Natural killer cell (primary cell): ENCODE measurements around the gene BLOC1S5. TPM values are rescaled to one million over a fixed set of nuclear protein-coding genes. Genes with fewer than 3 reads are reported as not detected.

Source experiments
- ATAC-seq, 3 donors: fragments of 150-1000 bp in 2 of 3; fragments of 200-7000 bp in 1 of 3; cut with Tn5 transposase; 1 replicate in 1 of 3; 2 replicates in 2 of 3; pipeline ENCODE4 v1.10.0; 2021; ENCODE audit warnings: mild to moderate bottlenecking in 2 of 3, moderate library complexity in 2 of 3
- DNase-seq, 2 donors: peaks; one replicate each; pipeline versions ENCODE4 v3.0.0 to v3.0.0-alpha.2; 2013 to 2021; ENCODE audit warnings: mixed read lengths in 1 of 2
- H3K27ac ChIP-seq: one replicate; pipeline ENCODE4 v1.5.1; 2013; ENCODE audit warnings: mild to moderate bottlenecking, low read length
- H3K27me3 ChIP-seq: one replicate; pipeline ENCODE4 v1.6.1; 2013; ENCODE audit warnings: low read length; ENCODE audit not compliant: control insufficient read depth, insufficient read depth
- H3K36me3 ChIP-seq: one replicate; pipeline ENCODE4 v1.6.1; 2013; ENCODE audit warnings: low read length; ENCODE audit not compliant: control insufficient read depth, insufficient read depth
- H3K4me1 ChIP-seq: one replicate; pipeline ENCODE4 v1.6.1; 2013; ENCODE audit warnings: low read length; ENCODE audit not compliant: control insufficient read depth, insufficient read depth
- H3K4me3 ChIP-seq: one replicate; pipeline ENCODE4 v1.5.1; 2013; ENCODE audit warnings: low read length
- H3K9me3 ChIP-seq: one replicate; pipeline ENCODE4 v1.6.1; 2013; ENCODE audit warnings: low read length; ENCODE audit not compliant: control insufficient read depth, insufficient read depth
- H3K27ac Mint-ChIP-seq, 2 donors: one replicate each; pipeline ENCODE4 v1.8.0; 2022; ENCODE audit warnings: mild to moderate bottlenecking in 2 of 2, mixed read lengths in 2 of 2, moderate library complexity in 1 of 2
- H3K27me3 Mint-ChIP-seq, 2 donors: one replicate each; pipeline ENCODE4 v1.8.0; 2022; ENCODE audit warnings: low read depth in 2 of 2, mixed read lengths in 2 of 2
- H3K36me3 Mint-ChIP-seq: one replicate; pipeline ENCODE4 v1.8.0; 2022; ENCODE audit warnings: mixed read lengths
- H3K4me1 Mint-ChIP-seq, 2 donors: one replicate each; pipeline ENCODE4 v1.8.0; 2022; ENCODE audit warnings: mixed read lengths in 2 of 2
- H3K4me3 Mint-ChIP-seq: one replicate; pipeline ENCODE4 v1.8.0; 2022; ENCODE audit warnings: mild to moderate bottlenecking, moderate library complexity, mixed read lengths
- H3K9me3 Mint-ChIP-seq, 2 donors: one replicate each; pipeline ENCODE4 v1.8.0; 2022; ENCODE audit warnings: mixed read lengths in 2 of 2
- WGBS: methylation state at CpG from one replicate; pipeline ENCODE4 v1.1.7; 2013; ENCODE audit warnings: missing lambda C conversion rate; ENCODE audit not compliant: insufficient coverage; 5-methylcytosine and 5-hydroxymethylcytosine counted together
- intact Hi-C: fragments of 100-400 bp; cut with micrococcal nuclease; formaldehyde crosslinking; loops from one replicate; pipeline ENCODE4 v1.14.2; 2022
- total RNA-seq, 4 donors: library from RNA; stranded (reverse); fragments of 120-200 nt in 1 of 4; gene quantifications; one replicate each; pipeline versions ENCODE4 v1.2.3 to v1.2.4, GENCODE V29; 2013 to 2022
- TF ChIP-seq, protein P1 (sequence below): fragments of 200-600 bp; IDR thresholded peaks from one replicate; pipeline ENCODE4 v1.8.0; 2022; ENCODE audit warnings: antibody characterized with exemption

Gene BLOC1S5
- total RNA-seq, 3 donors from 2014 or later (not counting 1 experiment from before 2014, with no cell fraction given): 11.2 to 15.9 (median 15.4) TPM

DNA sequence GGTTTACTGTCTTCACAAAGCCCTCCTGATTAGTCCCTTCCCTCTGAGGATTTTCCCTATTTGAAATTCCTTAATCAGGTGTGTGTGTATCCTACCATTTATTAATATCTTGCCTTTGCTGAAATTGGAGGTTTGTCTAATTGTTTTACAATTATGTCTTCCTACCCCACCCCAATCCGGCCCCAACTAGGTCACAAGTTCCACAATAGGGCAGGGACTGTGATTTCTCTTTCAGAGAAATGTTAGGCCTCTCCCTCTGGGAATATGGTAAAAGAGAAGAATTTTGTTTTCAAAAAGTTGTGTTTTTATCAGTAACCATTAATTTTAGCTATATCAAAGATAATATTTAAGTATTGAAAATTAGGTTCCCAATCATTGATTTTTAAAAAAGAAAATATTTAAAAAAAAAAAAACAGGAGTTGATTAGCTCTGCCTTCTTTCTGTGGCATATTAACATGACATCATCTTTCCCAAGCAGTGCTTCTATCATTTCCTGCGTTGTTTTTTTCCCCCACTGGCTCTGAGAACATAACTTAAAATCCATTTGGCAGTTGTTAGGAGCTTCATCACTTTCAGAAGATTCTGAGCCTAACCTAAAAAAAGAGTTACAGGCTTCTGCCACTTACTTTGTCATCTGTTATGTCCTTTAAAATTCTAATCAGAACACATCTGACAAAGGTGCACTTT is 36.1 kb downstream of the BLOC1S5 start:
- H3K4me1 Mint-ChIP-seq: peaks cover 37 to 41% of the 10 kb centered on the region in 2 donors
- no peak overlapping the region for H3K27ac Mint-ChIP-seq

DNA sequence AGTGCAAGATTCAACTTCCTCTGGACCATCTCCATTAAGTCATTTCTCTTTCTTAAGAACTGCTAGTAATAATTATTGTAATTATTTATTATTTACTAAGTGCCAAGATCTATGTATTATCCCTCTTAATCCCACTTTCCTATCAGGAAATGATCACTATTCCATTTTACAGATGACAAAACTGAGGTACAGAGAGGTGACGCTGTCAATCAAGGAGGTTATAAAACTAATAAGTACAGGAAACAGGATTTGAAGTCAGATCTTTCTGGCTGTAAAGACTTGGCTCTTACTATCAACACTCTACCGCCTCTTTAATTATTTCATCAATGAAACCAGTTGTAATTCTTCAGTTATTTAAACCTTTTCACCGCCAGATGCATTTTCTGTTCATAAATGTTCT is 37.4 kb downstream of the BLOC1S5 start:
- intact Hi-C loops: no loop called here
- peaks cover 28 to 31% of the 10 kb centered on the region in 2 donors for H3K4me1 Mint-ChIP-seq
- H3K27ac Mint-ChIP-seq: peak overlapping the region in 1 of 2 donors; percentile 20
- H3K4me1 ChIP-seq: no peaks in the 10 kb centered on the region
- H3K27me3 ChIP-seq: no peaks in the 10 kb centered on the region
- 100% methylated on average over 1 of the region's 3 CpGs for WGBS
- H3K4me3 Mint-ChIP-seq: no peak overlapping the region
- H3K36me3 Mint-ChIP-seq: no peaks in the 10 kb centered on the region
- no peak overlapping the region for H3K27ac ChIP-seq
- no peaks in the 10 kb centered on the region for H3K27me3 Mint-ChIP-seq
- peaks cover 3% of the 10 kb centered on the region for H3K36me3 ChIP-seq
- DNase-seq (no peak), ATAC-seq (no peak)
- H3K9me3 ChIP-seq: no peaks in the 10 kb centered on the region
- H3K9me3 Mint-ChIP-seq: no peaks in the 10 kb centered on the region
- TF ChIP-seq, protein P1, sequence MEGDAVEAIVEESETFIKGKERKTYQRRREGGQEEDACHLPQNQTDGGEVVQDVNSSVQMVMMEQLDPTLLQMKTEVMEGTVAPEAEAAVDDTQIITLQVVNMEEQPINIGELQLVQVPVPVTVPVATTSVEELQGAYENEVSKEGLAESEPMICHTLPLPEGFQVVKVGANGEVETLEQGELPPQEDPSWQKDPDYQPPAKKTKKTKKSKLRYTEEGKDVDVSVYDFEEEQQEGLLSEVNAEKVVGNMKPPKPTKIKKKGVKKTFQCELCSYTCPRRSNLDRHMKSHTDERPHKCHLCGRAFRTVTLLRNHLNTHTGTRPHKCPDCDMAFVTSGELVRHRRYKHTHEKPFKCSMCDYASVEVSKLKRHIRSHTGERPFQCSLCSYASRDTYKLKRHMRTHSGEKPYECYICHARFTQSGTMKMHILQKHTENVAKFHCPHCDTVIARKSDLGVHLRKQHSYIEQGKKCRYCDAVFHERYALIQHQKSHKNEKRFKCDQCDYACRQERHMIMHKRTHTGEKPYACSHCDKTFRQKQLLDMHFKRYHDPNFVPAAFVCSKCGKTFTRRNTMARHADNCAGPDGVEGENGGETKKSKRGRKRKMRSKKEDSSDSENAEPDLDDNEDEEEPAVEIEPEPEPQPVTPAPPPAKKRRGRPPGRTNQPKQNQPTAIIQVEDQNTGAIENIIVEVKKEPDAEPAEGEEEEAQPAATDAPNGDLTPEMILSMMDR: no peak
- H3K4me3 ChIP-seq: no peak overlapping the region

More for the DNA sequence above, 36.1 kb downstream of the BLOC1S5 start:
- Histone ChIP-seq H3K4me3 (no peak overlapping the region), H3K9me3 (no peaks in the 10 kb centered on the region), H3K36me3 (peaks cover 3% of the 10 kb centered on the region), H3K4me1 (no peaks in the 10 kb centered on the region), H3K27ac (no peak overlapping the region), H3K27me3 (no peaks in the 10 kb centered on the region)
- Mint-ChIP-seq H3K9me3 (no peaks in the 10 kb centered on the region), H3K36me3 (no peaks in the 10 kb centered on the region), H3K4me3 (no peak overlapping the region), H3K27me3 (no peaks in the 10 kb centered on the region)
- 75% methylated on average over 1 of the region's 2 CpGs for WGBS
- ATAC-seq (no peak), DNase-seq (no peak)
- TF ChIP-seq, protein P1: no peak
- intact Hi-C loops: no loop called here

DNA sequence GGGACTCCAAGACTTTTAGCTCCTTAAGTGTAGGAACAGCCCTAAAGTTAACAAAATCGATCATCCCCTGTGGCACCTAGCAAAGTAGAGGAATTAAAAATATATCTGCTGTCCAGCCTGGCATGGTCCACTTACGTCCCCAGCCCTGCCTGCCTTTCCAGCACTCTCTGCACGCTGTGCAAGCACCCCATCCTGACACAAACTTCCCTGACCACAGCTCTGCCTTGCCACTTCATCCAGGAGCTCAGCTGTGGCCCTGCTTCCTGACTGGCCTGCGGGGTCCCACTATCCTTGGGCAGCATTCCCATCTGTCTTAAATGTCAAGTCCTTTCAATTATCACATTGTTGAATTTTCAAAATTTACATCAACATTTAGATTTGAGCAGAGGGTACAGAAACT is 39.0 kb downstream of the BLOC1S5 start:
- Mint-ChIP-seq H3K27ac (no peak overlapping the region), H3K36me3 (peaks cover 7% of the 10 kb centered on the region), H3K4me3 (no peak overlapping the region), H3K27me3 (no peaks in the 10 kb centered on the region), H3K9me3 (peaks cover 0 to 3% of the 10 kb centered on the region in 2 donors), H3K4me1 (peaks cover 17% of the 10 kb centered on the region in 2 donors)
- DNase-seq (no peak), ATAC-seq (no peak)
- H3K4me1 ChIP-seq: no peaks in the 10 kb centered on the region
- intact Hi-C loops: no loop called here
- no peak overlapping the region for H3K4me3 ChIP-seq
- peaks cover 3% of the 10 kb centered on the region for H3K36me3 ChIP-seq
- H3K27me3 ChIP-seq: no peaks in the 10 kb centered on the region
- no peak overlapping the region for H3K27ac ChIP-seq
- TF ChIP-seq, protein P1: no peak
- 99% methylated on average over 4 of the region's 4 CpGs for WGBS
- no peaks in the 10 kb centered on the region for H3K9me3 ChIP-seq

DNA sequence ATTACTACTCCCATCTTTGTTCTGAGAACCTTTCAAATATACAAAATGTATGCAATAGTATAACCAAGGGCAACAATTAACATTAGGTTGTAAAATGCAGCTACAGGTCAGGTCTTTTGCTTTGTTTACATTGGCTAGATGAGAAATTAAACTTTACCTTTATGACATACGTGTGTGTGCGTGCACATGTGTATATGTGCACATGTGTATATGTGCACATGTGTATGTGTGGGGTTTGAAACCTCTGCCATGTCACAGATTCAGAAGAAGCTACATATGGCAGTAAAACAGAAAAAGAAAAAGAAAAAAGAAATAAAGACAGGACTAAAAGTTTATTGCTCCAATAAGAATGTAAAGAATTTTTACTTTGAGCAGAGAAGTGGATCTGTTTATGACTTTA is 40.6 kb downstream of the BLOC1S5 start:
- ATAC-seq (no peak), DNase-seq (no peak)
- intact Hi-C loops: no loop called here
- Histone ChIP-seq H3K4me3 (no peak overlapping the region), H3K27ac (no peak overlapping the region), H3K4me1 (no peaks in the 10 kb centered on the region), H3K27me3 (no peaks in the 10 kb centered on the region), H3K36me3 (peaks cover 3% of the 10 kb centered on the region), H3K9me3 (no peaks in the 10 kb centered on the region)
- peaks cover 0 to 3% of the 10 kb centered on the region in 2 donors for H3K9me3 Mint-ChIP-seq
- WGBS: 98% methylated on average over 2 of the region's 2 CpGs
- peaks cover 4 to 5% of the 10 kb centered on the region in 2 donors for H3K4me1 Mint-ChIP-seq
- H3K27ac Mint-ChIP-seq: no peak overlapping the region
- peaks cover 7% of the 10 kb centered on the region for H3K36me3 Mint-ChIP-seq
- H3K4me3 Mint-ChIP-seq: no peak overlapping the region
- TF ChIP-seq, protein P1: no peak
- H3K27me3 Mint-ChIP-seq: no peaks in the 10 kb centered on the region
